SK-N-SH treated with all-trans-retinoic acid at 6 μM for 48 hours (cell line): ENCODE measurements around the gene ELFN1.

ENCODE experiments used
- ATAC-seq: fragments of 200-7000 bp; cut with Tn5 transposase; 3 replicates; pipeline ENCODE4 v1.9.1; 2020; ENCODE audit warnings: mild to moderate bottlenecking, moderate library complexity
- BACH2 ChIP-seq: fragments of 250-450 bp; sonication (Bioruptor Pico); IDR thresholded peaks from 2 replicates; pipeline ENCODE4 v1.9.0; 2021; ENCODE audit warnings: mild to moderate bottlenecking, borderline replicate concordance
- CSDC2 ChIP-seq: fragments of 250-450 bp; sonication (Bioruptor Pico); IDR thresholded peaks from 2 replicates; pipeline ENCODE4 v1.5.0; 2020; ENCODE audit warnings: mild to moderate bottlenecking, moderate library complexity
- ESRRG ChIP-seq: fragments of 250-450 bp; sonication (Bioruptor Pico); IDR thresholded peaks from 2 replicates; pipeline ENCODE4 v1.6.1; 2021; ENCODE audit warnings: mild to moderate bottlenecking
- GLIS3 ChIP-seq: fragments of 250-450 bp; sonication (Bioruptor Pico); IDR thresholded peaks from 2 replicates; pipeline ENCODE4 v1.5.0; 2020; ENCODE audit warnings: mild to moderate bottlenecking, moderate library complexity
- ISL1 ChIP-seq: fragments of 250-450 bp; sonication (Bioruptor Pico); IDR thresholded peaks from 2 replicates; pipeline ENCODE4 v2.1.2; 2022; ENCODE audit warnings: mild to moderate bottlenecking, moderate library complexity
- OSR1 ChIP-seq: fragments of 250-450 bp; sonication (Bioruptor Pico); IDR thresholded peaks from 2 replicates; pipeline ENCODE4 v1.8.0; 2022; ENCODE audit warnings: moderate library complexity, mild to moderate bottlenecking, inconsistent platforms
- PPARA ChIP-seq: fragments of 250-450 bp; sonication (Bioruptor Pico); IDR thresholded peaks from 2 replicates; pipeline ENCODE4 v1.5.0; 2020; ENCODE audit warnings: mild to moderate bottlenecking, borderline replicate concordance
- SNAI2 ChIP-seq: fragments of 250-450 bp; sonication (Bioruptor Pico); IDR thresholded peaks from 2 replicates; pipeline ENCODE4 v1.5.0; 2020; ENCODE audit warnings: mild to moderate bottlenecking, moderate library complexity
- TCF4 ChIP-seq: fragments of 250-450 bp; sonication (Bioruptor Pico); IDR thresholded peaks from 2 replicates; pipeline ENCODE4 v1.8.0; 2021; ENCODE audit warnings: mild to moderate bottlenecking, moderate library complexity, borderline replicate concordance
- TOX ChIP-seq: fragments of 250-450 bp; sonication (Bioruptor Pico); IDR thresholded peaks from 2 replicates; pipeline ENCODE4 v1.8.0; 2021; ENCODE audit warnings: mild to moderate bottlenecking, moderate library complexity, borderline replicate concordance
- ZC3H10 ChIP-seq: fragments of 250-450 bp; sonication (Bioruptor Pico); IDR thresholded peaks from 2 replicates; pipeline ENCODE4 v1.5.1; 2021; ENCODE audit warnings: mild to moderate bottlenecking, moderate library complexity
- ZFP3 ChIP-seq: fragments of 250-450 bp; sonication (Bioruptor Pico); IDR thresholded peaks from 2 replicates; pipeline ENCODE4 v1.5.0; 2020; ENCODE audit warnings: mild to moderate bottlenecking, moderate library complexity
- ZFP30 ChIP-seq: fragments of 450-650 bp; formaldehyde crosslinking; IDR thresholded peaks from 2 replicates; pipeline ENCODE4 v1.5.0; 2022; ENCODE audit warnings: mild to moderate bottlenecking, moderate library complexity
- ZNF565 ChIP-seq: fragments of 450-650 bp; formaldehyde crosslinking; conservative IDR thresholded peaks from 2 replicates; pipeline ENCODE4 v1.5.0; 2020; ENCODE audit warnings: low read depth, mild to moderate bottlenecking, moderate library complexity
- ZNF70 ChIP-seq: fragments of 450-650 bp; formaldehyde crosslinking; IDR thresholded peaks from 2 replicates; pipeline ENCODE4 v1.5.0; 2020; ENCODE audit warnings: mild to moderate bottlenecking, moderate library complexity
- ZNF8 ChIP-seq: fragments of 450-650 bp; formaldehyde crosslinking; IDR thresholded peaks from 2 replicates; pipeline ENCODE4 v1.5.0; 2020; ENCODE audit warnings: mild to moderate bottlenecking, moderate library complexity
- TF ChIP-seq, protein P1 (sequence below): fragments of 250-450 bp; sonication (Bioruptor Pico); IDR thresholded peaks from 2 replicates; pipeline ENCODE4 v1.5.1; 2021; ENCODE audit warnings: mild to moderate bottlenecking, moderate library complexity
- TF ChIP-seq, protein P2 (sequence below): fragments of 250-450 bp; sonication (Bioruptor Pico); IDR thresholded peaks from 2 replicates; pipeline ENCODE4 v1.5.0; 2020; ENCODE audit warnings: mild to moderate bottlenecking, moderate library complexity
- TF ChIP-seq, protein P3 (sequence below): fragments of 250-450 bp; sonication (Bioruptor Pico); IDR thresholded peaks from 2 replicates; pipeline ENCODE4 v1.8.0; 2021; ENCODE audit warnings: low read depth, mild to moderate bottlenecking, moderate library complexity, borderline replicate concordance
- TF ChIP-seq, protein P4 (sequence below): fragments of 250-450 bp; sonication (Bioruptor Pico); IDR thresholded peaks from 2 replicates; pipeline ENCODE4 v1.5.1; 2020; ENCODE audit warnings: low read depth, mild to moderate bottlenecking, moderate library complexity

ELFN1 gene

DNA sequence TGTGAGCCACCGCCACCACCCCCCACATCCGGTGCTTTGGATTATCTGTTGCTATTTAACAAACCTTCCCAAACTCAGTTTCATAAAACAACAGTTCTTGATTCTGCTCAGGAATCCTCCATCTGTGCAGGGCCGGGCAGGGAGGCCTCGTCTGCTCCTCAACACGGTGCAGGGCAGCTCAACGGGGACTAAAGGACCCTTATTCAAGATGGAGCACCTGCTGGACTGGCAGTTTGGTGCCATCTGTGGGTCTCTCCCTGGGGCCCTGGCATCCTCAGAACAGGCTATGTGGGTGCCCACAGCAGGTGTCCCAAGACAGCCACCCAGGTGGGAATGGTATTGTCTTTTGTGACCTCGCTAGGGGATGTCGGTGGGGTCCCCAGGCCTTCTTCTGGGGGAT, 31.0 kb upstream of the ELFN1 start:
- TF ChIP-seq TOX (CRISPR knock-in tag) (no peak), TCF4 (no peak), PPARA (CRISPR knock-in tag) (no peak), OSR1 (CRISPR knock-in tag) (no peak), ZFP3 (no peak), CSDC2 (CRISPR knock-in tag) (no peak), ZFP30 (no peak), SNAI2 (no peak), ZNF70 (no peak), ISL1 (CRISPR knock-in tag) (no peak), ZNF8 (CRISPR knock-in tag) (no peak), ZNF565 (CRISPR knock-in tag) (no peak), ZC3H10 (no peak)
- TF ChIP-seq, protein P1, sequence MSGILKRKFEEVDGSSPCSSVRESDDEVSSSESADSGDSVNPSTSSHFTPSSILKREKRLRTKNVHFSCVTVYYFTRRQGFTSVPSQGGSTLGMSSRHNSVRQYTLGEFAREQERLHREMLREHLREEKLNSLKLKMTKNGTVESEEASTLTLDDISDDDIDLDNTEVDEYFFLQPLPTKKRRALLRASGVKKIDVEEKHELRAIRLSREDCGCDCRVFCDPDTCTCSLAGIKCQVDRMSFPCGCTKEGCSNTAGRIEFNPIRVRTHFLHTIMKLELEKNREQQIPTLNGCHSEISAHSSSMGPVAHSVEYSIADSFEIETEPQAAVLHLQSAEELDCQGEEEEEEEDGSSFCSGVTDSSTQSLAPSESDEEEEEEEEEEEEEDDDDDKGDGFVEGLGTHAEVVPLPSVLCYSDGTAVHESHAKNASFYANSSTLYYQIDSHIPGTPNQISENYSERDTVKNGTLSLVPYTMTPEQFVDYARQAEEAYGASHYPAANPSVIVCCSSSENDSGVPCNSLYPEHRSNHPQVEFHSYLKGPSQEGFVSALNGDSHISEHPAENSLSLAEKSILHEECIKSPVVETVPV (CRISPR knock-in tag) = no peak
- ATAC-seq = peak; percentile 10; the same call in 2 of the 3 replicates

DNA sequence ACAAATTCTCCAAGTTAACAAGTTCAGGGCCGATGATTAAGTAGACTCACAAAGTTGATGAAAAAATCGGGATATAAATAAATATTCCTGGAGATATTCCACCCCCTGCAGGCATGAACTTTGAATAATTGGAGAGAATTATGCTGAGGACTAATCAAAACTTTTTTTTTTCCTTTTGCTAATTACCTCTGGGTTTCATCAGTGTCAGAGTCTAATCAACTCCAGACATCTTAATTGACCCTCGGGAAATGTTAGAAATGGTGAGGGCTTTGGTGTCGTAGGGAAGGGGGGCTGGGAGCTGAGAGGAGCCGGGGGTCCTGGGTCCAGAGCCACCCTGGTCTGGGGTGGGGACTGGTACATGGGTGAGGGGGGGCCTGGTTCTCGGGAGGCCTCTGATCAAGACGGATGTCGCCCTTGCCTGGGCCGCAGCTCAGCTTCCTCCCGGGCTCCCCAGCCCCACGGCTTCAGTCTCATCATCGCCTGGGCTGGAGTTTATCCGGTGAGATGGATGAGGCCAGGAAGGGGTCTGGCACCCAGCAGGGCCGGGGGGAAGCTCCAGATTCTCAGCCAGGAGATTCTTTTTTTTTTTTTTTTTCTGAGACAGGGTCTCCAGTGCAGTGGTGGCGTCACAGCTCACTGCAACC, 30.4 kb upstream of the ELFN1 start:
- TF ChIP-seq ZFP30 = no peak
- peak; percentile 93 for TF ChIP-seq TCF4
- TF ChIP-seq, protein P1 (CRISPR knock-in tag) = no peak
- TF ChIP-seq, protein P2, sequence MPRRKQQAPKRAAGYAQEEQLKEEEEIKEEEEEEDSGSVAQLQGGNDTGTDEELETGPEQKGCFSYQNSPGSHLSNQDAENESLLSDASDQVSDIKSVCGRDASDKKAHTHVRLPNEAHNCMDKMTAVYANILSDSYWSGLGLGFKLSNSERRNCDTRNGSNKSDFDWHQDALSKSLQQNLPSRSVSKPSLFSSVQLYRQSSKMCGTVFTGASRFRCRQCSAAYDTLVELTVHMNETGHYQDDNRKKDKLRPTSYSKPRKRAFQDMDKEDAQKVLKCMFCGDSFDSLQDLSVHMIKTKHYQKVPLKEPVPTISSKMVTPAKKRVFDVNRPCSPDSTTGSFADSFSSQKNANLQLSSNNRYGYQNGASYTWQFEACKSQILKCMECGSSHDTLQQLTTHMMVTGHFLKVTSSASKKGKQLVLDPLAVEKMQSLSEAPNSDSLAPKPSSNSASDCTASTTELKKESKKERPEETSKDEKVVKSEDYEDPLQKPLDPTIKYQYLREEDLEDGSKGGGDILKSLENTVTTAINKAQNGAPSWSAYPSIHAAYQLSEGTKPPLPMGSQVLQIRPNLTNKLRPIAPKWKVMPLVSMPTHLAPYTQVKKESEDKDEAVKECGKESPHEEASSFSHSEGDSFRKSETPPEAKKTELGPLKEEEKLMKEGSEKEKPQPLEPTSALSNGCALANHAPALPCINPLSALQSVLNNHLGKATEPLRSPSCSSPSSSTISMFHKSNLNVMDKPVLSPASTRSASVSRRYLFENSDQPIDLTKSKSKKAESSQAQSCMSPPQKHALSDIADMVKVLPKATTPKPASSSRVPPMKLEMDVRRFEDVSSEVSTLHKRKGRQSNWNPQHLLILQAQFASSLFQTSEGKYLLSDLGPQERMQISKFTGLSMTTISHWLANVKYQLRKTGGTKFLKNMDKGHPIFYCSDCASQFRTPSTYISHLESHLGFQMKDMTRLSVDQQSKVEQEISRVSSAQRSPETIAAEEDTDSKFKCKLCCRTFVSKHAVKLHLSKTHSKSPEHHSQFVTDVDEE (CRISPR knock-in tag) = peak; percentile 93
- TF ChIP-seq GLIS3 (CRISPR knock-in tag) = no peak
- no peak for TF ChIP-seq ESRRG (CRISPR knock-in tag)
- TF ChIP-seq, protein P3, sequence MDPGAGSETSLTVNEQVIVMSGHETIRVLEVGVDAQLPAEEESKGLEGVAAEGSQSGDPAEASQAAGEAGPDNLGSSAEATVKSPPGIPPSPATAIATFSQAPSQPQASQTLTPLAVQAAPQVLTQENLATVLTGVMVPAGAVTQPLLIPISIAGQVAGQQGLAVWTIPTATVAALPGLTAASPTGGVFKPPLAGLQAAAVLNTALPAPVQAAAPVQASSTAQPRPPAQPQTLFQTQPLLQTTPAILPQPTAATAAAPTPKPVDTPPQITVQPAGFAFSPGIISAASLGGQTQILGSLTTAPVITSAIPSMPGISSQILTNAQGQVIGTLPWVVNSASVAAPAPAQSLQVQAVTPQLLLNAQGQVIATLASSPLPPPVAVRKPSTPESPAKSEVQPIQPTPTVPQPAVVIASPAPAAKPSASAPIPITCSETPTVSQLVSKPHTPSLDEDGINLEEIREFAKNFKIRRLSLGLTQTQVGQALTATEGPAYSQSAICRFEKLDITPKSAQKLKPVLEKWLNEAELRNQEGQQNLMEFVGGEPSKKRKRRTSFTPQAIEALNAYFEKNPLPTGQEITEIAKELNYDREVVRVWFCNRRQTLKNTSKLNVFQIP (CRISPR knock-in tag) = no peak; the same call in 1 of the 2 replicates
- no peak for TF ChIP-seq ZNF565 (CRISPR knock-in tag)
- TF ChIP-seq, protein P4, sequence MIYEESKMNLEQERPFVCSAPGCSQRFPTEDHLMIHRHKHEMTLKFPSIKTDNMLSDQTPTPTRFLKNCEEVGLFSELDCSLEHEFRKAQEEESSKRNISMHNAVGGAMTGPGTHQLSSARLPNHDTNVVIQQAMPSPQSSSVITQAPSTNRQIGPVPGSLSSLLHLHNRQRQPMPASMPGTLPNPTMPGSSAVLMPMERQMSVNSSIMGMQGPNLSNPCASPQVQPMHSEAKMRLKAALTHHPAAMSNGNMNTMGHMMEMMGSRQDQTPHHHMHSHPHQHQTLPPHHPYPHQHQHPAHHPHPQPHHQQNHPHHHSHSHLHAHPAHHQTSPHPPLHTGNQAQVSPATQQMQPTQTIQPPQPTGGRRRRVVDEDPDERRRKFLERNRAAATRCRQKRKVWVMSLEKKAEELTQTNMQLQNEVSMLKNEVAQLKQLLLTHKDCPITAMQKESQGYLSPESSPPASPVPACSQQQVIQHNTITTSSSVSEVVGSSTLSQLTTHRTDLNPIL (CRISPR knock-in tag) = no peak
- TF ChIP-seq BACH2 (CRISPR knock-in tag) = no peak
- no peak for TF ChIP-seq PPARA (CRISPR knock-in tag)
- TF ChIP-seq ZNF70 = peak; percentile 36; the same call in 1 of the 2 replicates
- no peak for TF ChIP-seq ZNF8 (CRISPR knock-in tag)
- peak; percentile 49; the same call in 2 of the 3 replicates for ATAC-seq

DNA sequence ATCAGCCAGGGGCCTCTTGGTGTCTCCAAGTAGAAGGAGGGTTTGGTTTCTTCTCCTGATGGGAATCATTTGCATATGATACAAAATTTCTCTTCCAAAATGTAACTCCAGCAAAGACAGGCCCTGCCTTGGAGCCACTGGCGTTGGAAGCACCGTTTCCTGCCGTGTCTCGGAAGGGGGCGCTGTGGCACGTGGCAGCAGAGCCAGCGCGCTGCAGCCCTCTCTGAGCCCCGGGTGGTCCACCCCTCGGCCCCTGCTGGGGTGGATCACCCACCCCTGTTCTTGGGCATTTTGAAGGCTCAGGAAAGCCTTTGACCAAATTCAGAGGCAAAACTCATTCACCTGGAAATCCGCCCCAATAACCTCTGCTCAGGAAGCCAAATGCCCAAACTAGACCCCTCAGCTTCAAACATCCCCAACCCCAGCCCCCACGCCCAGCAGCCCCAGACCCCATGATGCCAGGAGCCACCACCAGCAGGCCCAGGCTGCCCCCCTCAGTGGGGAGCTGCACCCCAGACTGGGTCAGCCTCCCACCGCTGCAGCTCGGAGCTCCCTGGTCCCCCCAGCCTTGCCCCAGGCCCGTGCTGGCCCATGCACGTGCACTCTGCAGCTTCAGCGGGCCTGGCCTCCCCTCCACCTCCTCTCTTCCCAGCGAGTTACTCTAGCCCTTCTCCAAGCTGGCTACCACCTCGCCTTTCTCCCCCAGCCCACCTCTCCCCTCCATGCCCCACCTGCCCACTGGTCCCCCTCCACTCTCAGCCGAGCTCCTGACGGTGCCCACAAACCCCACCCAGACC, 29.5 kb upstream of the ELFN1 start:
- ATAC-seq = no peak; the same call in 2 of the 3 replicates
- no peak for TF ChIP-seq ZNF565 (CRISPR knock-in tag)
- TF ChIP-seq, protein P2 (CRISPR knock-in tag) = no peak
- TF ChIP-seq PPARA (CRISPR knock-in tag) = no peak
- TF ChIP-seq ZC3H10 = no peak
- TF ChIP-seq, protein P1 (CRISPR knock-in tag) = no peak
- TF ChIP-seq, protein P3 (CRISPR knock-in tag) = no peak
